Neural crest cell (in vitro differentiated cells): ENCODE results near the gene CEP97. TPM values are rescaled to one million over a fixed set of nuclear protein-coding genes. Genes with fewer than 3 reads are reported as not detected.

Source experiments
- DNase-seq: peaks from one replicate; pipeline ENCODE4 v3.0.0; 2021; ENCODE audit warnings: low read depth, mixed read lengths, low spot score
- H3K27ac Mint-ChIP-seq: one replicate; pipeline ENCODE4 v1.8.0; 2021; ENCODE audit warnings: mild to moderate bottlenecking, mixed read lengths; ENCODE audit not compliant: unreplicated experiment
- H3K27me3 Mint-ChIP-seq: 2 replicates; pipeline ENCODE4 v1.8.0; 2021; ENCODE audit warnings: low read depth, mild to moderate bottlenecking, mixed read lengths
- H3K36me3 Mint-ChIP-seq: 2 replicates; pipeline ENCODE4 v1.8.0; 2021; ENCODE audit warnings: low read depth, mild to moderate bottlenecking, mixed read lengths
- H3K4me1 Mint-ChIP-seq: 2 replicates; pipeline ENCODE4 v1.8.0; 2021; ENCODE audit warnings: mixed read lengths
- H3K4me3 Mint-ChIP-seq: one replicate; pipeline ENCODE4 v1.8.0; 2021; ENCODE audit warnings: mild to moderate bottlenecking, mixed read lengths
- H3K9me3 Mint-ChIP-seq: 2 replicates; pipeline ENCODE4 v1.8.0; 2021; ENCODE audit warnings: mixed read lengths
- CTCF ChIP-seq: fragments of 200-600 bp; sonication (generic); conservative IDR thresholded peaks from 2 replicates; pipeline ENCODE4 v1.5.0; 2021; ENCODE audit warnings: antibody characterized with exemption, mild to moderate bottlenecking
- total RNA-seq: library from RNA; stranded (reverse); gene quantifications from 2 replicates; pipeline ENCODE4 v1.2.1, GENCODE V29; 2021

The CEP97 gene
- total RNA-seq, 1 donor from 2014 or later, result 25.1 TPM

GRCh38 chr3:101803939-101804338 is 79.5 kb downstream of the CEP97 start:
- no peaks in the 10 kb centered on the region for H3K9me3 Mint-ChIP-seq
- H3K27ac Mint-ChIP-seq, result no peak overlapping the region
- no peak for TF ChIP-seq CTCF
- no peaks in the 10 kb centered on the region for H3K4me1 Mint-ChIP-seq
- H3K4me3 Mint-ChIP-seq, result no peak overlapping the region
- peaks cover 4% of the 10 kb centered on the region for H3K36me3 Mint-ChIP-seq
- H3K27me3 Mint-ChIP-seq, result no peaks in the 10 kb centered on the region
- no peak for DNase-seq

GRCh38 chr3:101806491-101806890 is 82.1 kb downstream of the CEP97 start:
- no peak for DNase-seq
- no peaks in the 10 kb centered on the region for H3K27me3 Mint-ChIP-seq
- no peak overlapping the region for H3K4me3 Mint-ChIP-seq
- peaks cover 3% of the 10 kb centered on the region for H3K36me3 Mint-ChIP-seq
- TF ChIP-seq CTCF, result no peak
- H3K27ac Mint-ChIP-seq, result no peak overlapping the region
- peaks cover 9% of the 10 kb centered on the region for H3K4me1 Mint-ChIP-seq
- no peaks in the 10 kb centered on the region for H3K9me3 Mint-ChIP-seq

- Mint-ChIP-seq H3K4me1 (peaks cover 9% of the 10 kb centered on the region), H3K4me3 (no peak overlapping the region), H3K27ac (no peak overlapping the region), H3K9me3 (no peaks in the 10 kb centered on the region), H3K27me3 (no peaks in the 10 kb centered on the region), H3K36me3 (no peaks in the 10 kb centered on the region)
- no peak for DNase-seq
- no peak for TF ChIP-seq CTCF
Observed at GRCh38 chr3:101807888-101808287, 83.5 kb downstream of the CEP97 start.

GRCh38 chr3:101809178-101810021 is 85.0 kb downstream of the CEP97 start:
- DNase-seq, result peak; percentile 14
- H3K36me3 Mint-ChIP-seq, result no peaks in the 10 kb centered on the region
- no peak overlapping the region for H3K27ac Mint-ChIP-seq
- H3K9me3 Mint-ChIP-seq, result no peaks in the 10 kb centered on the region
- H3K4me3 Mint-ChIP-seq, result no peak overlapping the region
- no peaks in the 10 kb centered on the region for H3K27me3 Mint-ChIP-seq
- TF ChIP-seq CTCF, result peak; percentile 86
- H3K4me1 Mint-ChIP-seq, result peaks cover 9% of the 10 kb centered on the region

- Mint-ChIP-seq H3K27ac (no peak overlapping the region), H3K4me1 (peaks cover 9% of the 10 kb centered on the region), H3K27me3 (no peaks in the 10 kb centered on the region), H3K36me3 (no peaks in the 10 kb centered on the region), H3K4me3 (no peak overlapping the region), H3K9me3 (no peaks in the 10 kb centered on the region)
- DNase-seq, result no peak
- TF ChIP-seq CTCF, result no peak
Observed at GRCh38 chr3:101810022-101810418, 85.6 kb downstream of the CEP97 start.
